Endothelial cell of umbilical vein (primary cell): ENCODE data around the gene KLRD1.

Experiments used
- EZH2 ChIP-seq: IDR thresholded peaks from 2 replicates; pipeline ENCODE4 v1.6.1; 2012; ENCODE audit warnings: borderline replicate concordance, low read depth, mild to moderate bottlenecking, moderate library complexity, low read length, inconsistent platforms; ENCODE audit not compliant: severe bottlenecking
- FOS ChIP-seq: IDR thresholded peaks from 2 replicates; pipeline ENCODE4 v1.6.1; 2011; ENCODE audit warnings: mild to moderate bottlenecking, low read length, moderate library complexity, borderline replicate concordance; ENCODE audit not compliant: insufficient read depth
- JUN ChIP-seq: IDR thresholded peaks from 2 replicates; pipeline ENCODE4 v1.6.1; 2011; ENCODE audit warnings: borderline replicate concordance, low read depth; ENCODE audit not compliant: insufficient read length, insufficient read depth
- POLR2A ChIP-seq: IDR thresholded peaks from 2 replicates; pipeline ENCODE4 v1.6.1; 2012; ENCODE audit warnings: low read depth, mild to moderate bottlenecking, control low read depth, low read length
- POLR2AphosphoS5 ChIP-seq: IDR thresholded peaks from 2 replicates; pipeline ENCODE4 v1.6.1; 2012; ENCODE audit warnings: low read depth, mild to moderate bottlenecking, control low read depth, low read length, moderate library complexity; ENCODE audit not compliant: insufficient read depth
- TF ChIP-seq, protein P1 (sequence below), 2 donors: IDR thresholded peaks; 1 replicate in 1 of 2; 2 replicates in 1 of 2; pipeline ENCODE4 v1.5.1; 2011; ENCODE audit warnings: low read length in 2 of 2, mild to moderate bottlenecking in 2 of 2, moderate library complexity in 2 of 2, control low read depth in 1 of 2, inconsistent platforms in 1 of 2, low read depth in 1 of 2; ENCODE audit not compliant: insufficient read depth in 1 of 2; ENCODE audit errors: extremely low read depth in 1 of 2

DNA sequence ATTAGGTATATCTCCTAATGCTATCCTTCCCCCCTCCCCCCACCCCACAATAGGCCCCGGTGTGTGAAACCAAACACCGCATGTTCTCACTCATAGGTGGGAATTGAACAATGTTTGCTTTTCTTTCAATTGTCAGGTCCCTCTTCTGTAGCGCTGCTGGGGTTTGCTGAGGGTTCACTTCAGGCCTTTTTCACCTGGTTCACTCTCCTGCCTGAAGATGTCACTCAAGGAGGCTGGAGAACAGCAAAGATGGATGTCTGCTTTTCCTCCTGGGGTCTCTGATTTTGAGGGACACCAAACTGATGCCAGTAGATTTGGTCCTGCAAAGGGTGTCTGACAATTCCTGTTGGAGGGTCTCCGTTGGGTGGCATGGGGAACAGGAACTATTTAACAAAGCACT lies 46.4 kb downstream of the KLRD1 start:
- TF ChIP-seq POLR2AphosphoS5 (no peak), EZH2 (no peak), POLR2A (no peak), JUN (no peak), FOS (no peak)
- TF ChIP-seq, protein P1, sequence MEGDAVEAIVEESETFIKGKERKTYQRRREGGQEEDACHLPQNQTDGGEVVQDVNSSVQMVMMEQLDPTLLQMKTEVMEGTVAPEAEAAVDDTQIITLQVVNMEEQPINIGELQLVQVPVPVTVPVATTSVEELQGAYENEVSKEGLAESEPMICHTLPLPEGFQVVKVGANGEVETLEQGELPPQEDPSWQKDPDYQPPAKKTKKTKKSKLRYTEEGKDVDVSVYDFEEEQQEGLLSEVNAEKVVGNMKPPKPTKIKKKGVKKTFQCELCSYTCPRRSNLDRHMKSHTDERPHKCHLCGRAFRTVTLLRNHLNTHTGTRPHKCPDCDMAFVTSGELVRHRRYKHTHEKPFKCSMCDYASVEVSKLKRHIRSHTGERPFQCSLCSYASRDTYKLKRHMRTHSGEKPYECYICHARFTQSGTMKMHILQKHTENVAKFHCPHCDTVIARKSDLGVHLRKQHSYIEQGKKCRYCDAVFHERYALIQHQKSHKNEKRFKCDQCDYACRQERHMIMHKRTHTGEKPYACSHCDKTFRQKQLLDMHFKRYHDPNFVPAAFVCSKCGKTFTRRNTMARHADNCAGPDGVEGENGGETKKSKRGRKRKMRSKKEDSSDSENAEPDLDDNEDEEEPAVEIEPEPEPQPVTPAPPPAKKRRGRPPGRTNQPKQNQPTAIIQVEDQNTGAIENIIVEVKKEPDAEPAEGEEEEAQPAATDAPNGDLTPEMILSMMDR (IDR thresholded peaks at IDR 0.05; ENCODE audit: extremely low read depth in 1 of 2, insufficient read depth in 1 of 2, low read depth in 1 of 2, low read length in 2 of 2), result no peak
